Endodermal cell (in vitro differentiated cells): Measurements from ENCODE around the gene GPR4. TPM values are rescaled to one million over a fixed set of nuclear protein-coding genes. Genes with fewer than 3 reads are reported as not detected.

Source experiments
- DNase-seq: peaks from one replicate; pipeline ENCODE4 v3.0.0-alpha.2; 2017
- H3K27ac ChIP-seq: 2 replicates; pipeline ENCODE4 v1.5.1; 2013; ENCODE audit warnings: mild to moderate bottlenecking, low read depth, low read length, moderate library complexity
- H3K27me3 ChIP-seq: 2 replicates; pipeline ENCODE4 v1.6.1; 2013; ENCODE audit warnings: mild to moderate bottlenecking, low read length, moderate library complexity; ENCODE audit not compliant: insufficient read depth, control insufficient read depth, poor library complexity, severe bottlenecking
- H3K36me3 ChIP-seq: 2 replicates; pipeline ENCODE4 v1.7.0; 2013; ENCODE audit warnings: mild to moderate bottlenecking, low read length, moderate library complexity; ENCODE audit not compliant: control insufficient read depth, insufficient read depth
- H3K4me1 ChIP-seq: one replicate; pipeline ENCODE4 v1.7.0; 2013; ENCODE audit warnings: low read length; ENCODE audit not compliant: control insufficient read depth, insufficient read depth
- H3K4me3 ChIP-seq: 2 replicates; pipeline ENCODE4 v1.5.1; 2013; ENCODE audit warnings: mild to moderate bottlenecking, low read length, moderate library complexity
- H3K9ac ChIP-seq: 2 replicates; pipeline ENCODE4 v1.6.1; 2013; ENCODE audit warnings: mild to moderate bottlenecking, low read length, moderate library complexity; ENCODE audit not compliant: poor library complexity, severe bottlenecking; ENCODE audit errors: extremely low read depth
- H3K9me3 ChIP-seq: 2 replicates; pipeline ENCODE4 v1.6.1; 2013; ENCODE audit warnings: mild to moderate bottlenecking, low read length, moderate library complexity; ENCODE audit not compliant: control insufficient read depth
- H3K27ac Mint-ChIP-seq: 2 replicates; pipeline ENCODE4 v1.8.0; 2020; ENCODE audit warnings: mixed read lengths
- H3K27me3 Mint-ChIP-seq: 2 replicates; pipeline ENCODE4 v1.8.0; 2021; ENCODE audit warnings: mild to moderate bottlenecking, mixed read lengths; ENCODE audit not compliant: insufficient read depth
- H3K36me3 Mint-ChIP-seq: 2 replicates; pipeline ENCODE4 v1.8.0; 2020; ENCODE audit warnings: low read depth, mixed read lengths
- H3K4me1 Mint-ChIP-seq: 2 replicates; pipeline ENCODE4 v1.8.0; 2020; ENCODE audit warnings: mixed read lengths
- H3K4me3 Mint-ChIP-seq: 2 replicates; pipeline ENCODE4 v1.8.0; 2020; ENCODE audit warnings: mild to moderate bottlenecking, moderate library complexity, mixed read lengths
- H3K9me3 Mint-ChIP-seq: 2 replicates; pipeline ENCODE4 v1.8.0; 2020; ENCODE audit warnings: mild to moderate bottlenecking, mixed read lengths
- CTCF ChIP-seq: fragments of 200-600 bp; sonication (generic); conservative IDR thresholded peaks from 2 replicates; pipeline ENCODE4 v1.5.0; 2021; ENCODE audit warnings: antibody characterized with exemption, mild to moderate bottlenecking
- WGBS, 2 experiments: methylation state at CpG; one replicate each; pipeline versions ENCODE4 v1.1.5 to v1.1.7; 2013; ENCODE audit warnings: missing lambda C conversion rate in 2 of 2, mixed read lengths in 1 of 2; ENCODE audit not compliant: insufficient coverage in 1 of 2, insufficient read length in 1 of 2; 5-methylcytosine and 5-hydroxymethylcytosine counted together
- total RNA-seq, 2 donors: library from RNA; stranded (reverse); fragmentation: NEBNext Ultra II Directional in 1 of 2; extraction: Animal tissue kit (Norgen Biotek cat#: 25700) in 1 of 2; gene quantifications; 2 replicates in 1 of 2; 3 replicates in 1 of 2; pipeline ENCODE4 v1.2.1, GENCODE V29; 2021

GPR4 gene
- total RNA-seq, 2 donors from 2014 or later: not detected

GRCh38 chr19:45601115-45601514, 897 bp downstream of the GPR4 start:
- H3K9me3 ChIP-seq: no peaks in the 10 kb centered on the region
- peaks cover 81% of the 10 kb centered on the region for H3K27me3 Mint-ChIP-seq
- no peak overlapping the region for H3K27ac ChIP-seq
- H3K36me3 ChIP-seq: no peaks in the 10 kb centered on the region
- H3K36me3 Mint-ChIP-seq: no peaks in the 10 kb centered on the region
- H3K4me1 Mint-ChIP-seq: peaks cover 6% of the 10 kb centered on the region
- TF ChIP-seq CTCF: no peak
- no peaks in the 10 kb centered on the region for H3K4me1 ChIP-seq
- WGBS, 2 experiments: 61% methylated on average over 9 of the region's 10 CpGs; no CpG with 5 or more reads in 1 of the 2 experiments
- no peak overlapping the region for H3K9ac ChIP-seq
- no peak overlapping the region for H3K4me3 ChIP-seq
- no peaks in the 10 kb centered on the region for H3K9me3 Mint-ChIP-seq
- no peak overlapping the region for H3K27ac Mint-ChIP-seq
- DNase-seq: no peak
- H3K4me3 Mint-ChIP-seq: peak overlapping the region; percentile 18
- H3K27me3 ChIP-seq: peaks cover 62% of the 10 kb centered on the region

- no peaks in the 10 kb centered on the region for H3K36me3 Mint-ChIP-seq
- Histone ChIP-seq H3K27me3 (peaks cover 62% of the 10 kb centered on the region), H3K36me3 (no peaks in the 10 kb centered on the region), H3K4me3 (no peak overlapping the region), H3K9ac (no peak overlapping the region), H3K27ac (no peak overlapping the region), H3K9me3 (no peaks in the 10 kb centered on the region), H3K4me1 (no peaks in the 10 kb centered on the region)
- H3K4me3 Mint-ChIP-seq: no peak overlapping the region
- peaks cover 6% of the 10 kb centered on the region for H3K4me1 Mint-ChIP-seq
- no peak for DNase-seq
- H3K27ac Mint-ChIP-seq: no peak overlapping the region
- H3K27me3 Mint-ChIP-seq: peaks cover 88% of the 10 kb centered on the region
- no peaks in the 10 kb centered on the region for H3K9me3 Mint-ChIP-seq
- WGBS, 2 experiments: 61 to 69% methylated on average over 4 to 5 of the region's 5 CpGs
- TF ChIP-seq CTCF: no peak
These were observed 1.6 kb downstream of the GPR4 start for GRCh38 chr19:45600340-45600885.

- H3K4me1 ChIP-seq: no peaks in the 10 kb centered on the region
- no peak overlapping the region for H3K27ac ChIP-seq
- no peak overlapping the region for H3K4me3 Mint-ChIP-seq
- no peak for TF ChIP-seq CTCF
- H3K9me3 ChIP-seq: no peaks in the 10 kb centered on the region
- no peak for DNase-seq
- no peaks in the 10 kb centered on the region for H3K36me3 ChIP-seq
- H3K9me3 Mint-ChIP-seq: no peaks in the 10 kb centered on the region
- no peak overlapping the region for H3K27ac Mint-ChIP-seq
- no peak overlapping the region for H3K4me3 ChIP-seq
- peaks cover 62% of the 10 kb centered on the region for H3K27me3 ChIP-seq
- peaks cover 86% of the 10 kb centered on the region for H3K27me3 Mint-ChIP-seq
- no peaks in the 10 kb centered on the region for H3K36me3 Mint-ChIP-seq
- H3K4me1 Mint-ChIP-seq: peaks cover 6% of the 10 kb centered on the region
- H3K9ac ChIP-seq: no peak overlapping the region
- WGBS, 2 experiments: 48 to 51% methylated on average over 8 to 13 of the region's 13 CpGs
These were observed 2.7 kb downstream of the GPR4 start for GRCh38 chr19:45599286-45599685.
